GM12878 (cell line): ENCODE data around the gene PDE7B. TPM values are rescaled to one million over a fixed set of nuclear protein-coding genes. Genes with fewer than 3 reads are reported as not detected.

Experiments used
- ATAC-seq: fragments of 200-7000 bp; cut with Tn5 transposase; 3 replicates; pipeline ENCODE4 v1.9.1; 2020; ENCODE audit warnings: mild to moderate bottlenecking, moderate library complexity
- BruUV-seq: library from RNA; stranded (reverse); fragments of 400-500 nt; replicated peaks from 2 replicates; lab custom pipeline; 2021; lab: Mats Ljungman, UMichigan
- CTCF ChIA-PET: fragments of 300-600 bp; sonication (Branson Sonifier 250); formaldehyde crosslinking; extraction: SDS; loops from one replicate; lab custom pipeline; 2021; ENCODE audit warnings: inconsistent platforms; lab: Yijun Ruan, JAX
- POLR2A ChIA-PET: fragments of 350-600 bp; formaldehyde crosslinking; extraction: SDS; loops from one replicate; lab custom pipeline; 2021; ENCODE audit warnings: inconsistent platforms; lab: Charles Lee
- RAD21 ChIA-PET: fragments of 300-600 bp; sonication (Branson Sonifier 250); formaldehyde crosslinking; loops from one replicate; lab custom pipeline; 2023; ENCODE audit warnings: antibody characterized with exemption; ENCODE audit not compliant: unreplicated experiment; lab: Charles Lee
- SMC1A ChIA-PET: fragments of 300-600 bp; sonication (Branson Sonifier 250); formaldehyde crosslinking; loops from one replicate; lab custom pipeline; 2023; ENCODE audit not compliant: unreplicated experiment, uncharacterized antibody; lab: Charles Lee
- DNase-seq: peaks from one replicate; pipeline ENCODE4 v3.0.0-alpha.2; 2011; ENCODE audit warnings: low read depth, low spot score
- FAIRE-seq: peaks from 3 replicates; lab custom pipeline; 2011; peaks lifted over from hg19 to GRCh38; lab: Jason Lieb, UNC
- H2AFZ ChIP-seq: 2 replicates; pipeline ENCODE4 v1.6.0; 2011; ENCODE audit warnings: low read depth, low read length, control low read depth; ENCODE audit not compliant: control insufficient read depth
- H3K27ac ChIP-seq: 2 replicates; pipeline ENCODE4 v1.5.1; 2011; ENCODE audit warnings: control low read depth; ENCODE audit not compliant: control insufficient read depth, insufficient read depth
- H3K27me3 ChIP-seq, 2 experiments: replicated peaks in 1 of 2; 2 replicates each; pipeline versions ENCODE4 v1.6.0 to v1.6.1; 2011; ENCODE audit warnings: low read length in 1 of 2; ENCODE audit not compliant: control insufficient read depth in 2 of 2, insufficient read depth in 2 of 2
- H3K36me3 ChIP-seq, 2 experiments: 2 replicates each; pipeline ENCODE4 v1.5.1; 2011; ENCODE audit warnings: low read length in 1 of 2; ENCODE audit not compliant: control insufficient read depth in 2 of 2, insufficient read depth in 2 of 2
- H3K4me1 ChIP-seq: 2 replicates; pipeline ENCODE4 v1.6.1; 2011; ENCODE audit warnings: mild to moderate bottlenecking, low read length, moderate library complexity, mixed read lengths; ENCODE audit not compliant: control insufficient read depth, insufficient read depth
- H3K4me2 ChIP-seq: 2 replicates; pipeline ENCODE4 v1.6.0; 2011; ENCODE audit warnings: control low read depth; ENCODE audit not compliant: control insufficient read depth, insufficient read depth
- H3K4me3 ChIP-seq: fragments of 200-600 bp; sonication (generic); 2 replicates; pipeline ENCODE4 v1.5.1; 2016
- H3K79me2 ChIP-seq: 2 replicates; pipeline ENCODE4 v1.6.0; 2011; ENCODE audit warnings: low read length; ENCODE audit not compliant: control insufficient read depth, insufficient read depth
- H3K9ac ChIP-seq: 2 replicates; pipeline ENCODE4 v1.8.0; 2011; ENCODE audit warnings: low read length, control low read depth, mixed read lengths; ENCODE audit not compliant: control insufficient read depth, insufficient read depth
- H3K9me3 ChIP-seq: replicated peaks from 3 replicates; pipeline ENCODE4 v1.5.1; 2011; ENCODE audit warnings: mild to moderate bottlenecking, low read length; ENCODE audit not compliant: control insufficient read depth, insufficient read depth
- H4K20me1 ChIP-seq: 2 replicates; pipeline ENCODE4 v1.6.0; 2011; ENCODE audit not compliant: control insufficient read depth, insufficient read depth
- ATF3 ChIP-seq: IDR thresholded peaks from 2 replicates; pipeline ENCODE4 v1.6.1; 2011; ENCODE audit warnings: low read depth, mild to moderate bottlenecking, low read length, moderate library complexity, borderline replicate concordance; ENCODE audit errors: extremely low read depth
- BRCA1 ChIP-seq: IDR thresholded peaks from 2 replicates; pipeline ENCODE4 v1.6.1; 2011; ENCODE audit warnings: low read depth, low read length, improper control_type of control experiment
- CEBPZ ChIP-seq: fragments of 150-350 bp; IDR thresholded peaks from 2 replicates; pipeline ENCODE4 v1.6.1; 2016; ENCODE audit warnings: low read depth, low read length
- CREB1 ChIP-seq: IDR thresholded peaks from 2 replicates; pipeline ENCODE4 v1.6.1; 2012; ENCODE audit warnings: low read depth, mild to moderate bottlenecking, inconsistent platforms
- EP300 ChIP-seq, 2 experiments: fragments of 150-350 bp in 1 of 2; IDR thresholded peaks; 2 replicates each; pipeline ENCODE4 v1.6.1; 2011 to 2012; ENCODE audit warnings: low read depth in 2 of 2, low read length in 2 of 2, borderline replicate concordance in 1 of 2, improper control_type of control experiment in 1 of 2, inconsistent platforms in 1 of 2; ENCODE audit not compliant: control insufficient read depth in 1 of 2
- FOS ChIP-seq: IDR thresholded peaks from 3 replicates; pipeline ENCODE4 v1.6.1; 2011; ENCODE audit warnings: borderline replicate concordance; ENCODE audit not compliant: insufficient read length; ENCODE audit errors: extremely low read depth
- FOXM1 ChIP-seq: IDR thresholded peaks from 2 replicates; pipeline ENCODE4 v1.6.1; 2012; ENCODE audit warnings: low read depth, mild to moderate bottlenecking, inconsistent platforms, low read length, moderate library complexity
- MYC ChIP-seq: IDR thresholded peaks from 2 replicates; pipeline ENCODE4 v1.6.1; 2011; ENCODE audit warnings: mild to moderate bottlenecking, low read length, moderate library complexity, inconsistent platforms; ENCODE audit not compliant: insufficient read depth, insufficient replicate concordance, insufficient read length, severe bottlenecking
- NR2F1 ChIP-seq: fragments of 450-650 bp; conservative IDR thresholded peaks from 2 replicates; pipeline ENCODE4 v1.6.1; 2017; ENCODE audit warnings: mild to moderate bottlenecking
- NRF1 ChIP-seq: conservative IDR thresholded peaks from 2 replicates; pipeline ENCODE4 v1.6.1; 2011; ENCODE audit warnings: mild to moderate bottlenecking, low read depth, low read length, improper control_type of control experiment
- RUNX3 ChIP-seq: IDR thresholded peaks from 2 replicates; pipeline ENCODE4 v1.6.1; 2012; ENCODE audit warnings: low read length, inconsistent platforms
- SMAD1 ChIP-seq: fragments of 450-650 bp; IDR thresholded peaks from 2 replicates; pipeline ENCODE4 v1.6.1; 2018; ENCODE audit warnings: mild to moderate bottlenecking, low read depth; ENCODE audit not compliant: partially characterized antibody
- TAF1 ChIP-seq: IDR thresholded peaks from 2 replicates; pipeline ENCODE4 v1.6.1; 2011; ENCODE audit warnings: mild to moderate bottlenecking, low read depth, low read length, borderline replicate concordance
- WGBS: methylation state at CpG from one replicate; pipeline ENCODE4 v1.1.6; 2016; ENCODE audit warnings: low lambda C conversion rate; ENCODE audit not compliant: insufficient replicate concordance, insufficient coverage; ENCODE audit errors: missing lambda C conversion rate; 5-methylcytosine and 5-hydroxymethylcytosine counted together
- in situ Hi-C: fragments of 300-500 bp; cut with MboI; formaldehyde crosslinking; loops from 9 replicates; pipeline ENCODE4 v1.14.3; 2018; ENCODE audit warnings: mixed read lengths
- intact Hi-C: fragments of 100-400 bp; cut with micrococcal nuclease; formaldehyde crosslinking; loops from one replicate; pipeline ENCODE4 v1.14.2; 2022; ENCODE audit not compliant: unreplicated experiment
- polyA plus RNA-seq, 11 experiments: library from polyadenylated mRNA; depleted of rRNA in 4 of 11; unstranded in 6 of 11; stranded (reverse) in 5 of 11; fragments of >200 nt; fragmentation: Nextera tagmentation in 4 of 11; fragmentation: Illumina TruSeq in 1 of 11; extraction: Ambion mirVana in 4 of 11; extraction: Trizol in 1 of 11; gene quantifications; 1 replicate in 1 of 11; 2 replicates in 10 of 11; pipeline versions ENCODE4 v1.2.1 to v1.2.3, GENCODE V29; 2011 to 2016; ENCODE audit warnings: inconsistent platforms in 2 of 11, missing spikeins in 2 of 11, low read depth in 1 of 11
- total RNA-seq, 4 experiments: library from RNA; depleted of rRNA in 3 of 4; stranded (reverse); fragments of >200 nt in 3 of 4; fragmentation: Illumina TruSeq in 1 of 4; extraction: Trizol in 1 of 4; gene quantifications; 2 replicates each; pipeline versions ENCODE4 v1.2.1 to v1.2.3, GENCODE V29; 2013 to 2021
- TF ChIP-seq, protein P1 (sequence below): IDR thresholded peaks from 2 replicates; pipeline ENCODE4 v1.6.1; 2011; ENCODE audit warnings: borderline replicate concordance, low read depth, mild to moderate bottlenecking, moderate library complexity, mixed read lengths, low read length; ENCODE audit not compliant: insufficient read depth; ENCODE audit errors: extremely low read length
- TF ChIP-seq, protein P2 (sequence below): fragments of 450-650 bp; conservative IDR thresholded peaks from 2 replicates; pipeline ENCODE4 v1.6.1; 2017; ENCODE audit warnings: mild to moderate bottlenecking, moderate library complexity

The PDE7B gene
- total and polyA plus RNA-seq, 10 of the 15 experiments (the other 5 are each of a cell fraction or from before 2014, with no cell fraction given), result not detected

- Histone ChIP-seq H4K20me1 (no peaks in the 10 kb centered on the region), H3K27ac (no peak overlapping the region), H3K4me2 (no peak overlapping the region), H3K9me3 (no peaks in the 10 kb centered on the region), H3K27me3 (no peaks in the 10 kb centered on the region; a peak in 1 of 4 replicates), H2AFZ (no peak overlapping the region), H3K4me3 (no peak overlapping the region), H3K36me3 (no peaks in the 10 kb centered on the region), H3K9ac (no peak overlapping the region), H3K79me2 (no peaks in the 10 kb centered on the region), H3K4me1 (no peaks in the 10 kb centered on the region)
- RAD21 ChIA-PET, result no interaction called here
- DNase-seq (no peak), ATAC-seq (no peak), FAIRE-seq (no peak)
- in situ Hi-C loops (no loop called here), intact Hi-C loops (no loop called here)
- SMC1A ChIA-PET, result no interaction called here
- POLR2A ChIA-PET, result no interaction called here
- no TSS peak for BruUV-seq
- CTCF ChIA-PET, result no interaction called here
- 65% methylated on average over 2 of the region's 2 CpGs for WGBS
- TF ChIP-seq CREB1 (no peak), FOXM1 (no peak), FOS (no peak), CEBPZ (no peak), BRCA1 (no peak), NRF1 (no peak), TAF1 (no peak), MYC (no peak), RUNX3 (no peak), SMAD1 (no peak), ATF3 (no peak), EP300 (IDR thresholded peaks at IDR 0.05; ENCODE audit: borderline replicate concordance in 1 of 2, control insufficient read depth in 1 of 2, low read depth in 2 of 2, low read length in 2 of 2) (no peak), NR2F1 (no peak)
- TF ChIP-seq, protein P1, sequence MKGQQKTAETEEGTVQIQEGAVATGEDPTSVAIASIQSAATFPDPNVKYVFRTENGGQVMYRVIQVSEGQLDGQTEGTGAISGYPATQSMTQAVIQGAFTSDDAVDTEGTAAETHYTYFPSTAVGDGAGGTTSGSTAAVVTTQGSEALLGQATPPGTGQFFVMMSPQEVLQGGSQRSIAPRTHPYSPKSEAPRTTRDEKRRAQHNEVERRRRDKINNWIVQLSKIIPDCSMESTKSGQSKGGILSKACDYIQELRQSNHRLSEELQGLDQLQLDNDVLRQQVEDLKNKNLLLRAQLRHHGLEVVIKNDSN, result no peak
- TF ChIP-seq, protein P2, sequence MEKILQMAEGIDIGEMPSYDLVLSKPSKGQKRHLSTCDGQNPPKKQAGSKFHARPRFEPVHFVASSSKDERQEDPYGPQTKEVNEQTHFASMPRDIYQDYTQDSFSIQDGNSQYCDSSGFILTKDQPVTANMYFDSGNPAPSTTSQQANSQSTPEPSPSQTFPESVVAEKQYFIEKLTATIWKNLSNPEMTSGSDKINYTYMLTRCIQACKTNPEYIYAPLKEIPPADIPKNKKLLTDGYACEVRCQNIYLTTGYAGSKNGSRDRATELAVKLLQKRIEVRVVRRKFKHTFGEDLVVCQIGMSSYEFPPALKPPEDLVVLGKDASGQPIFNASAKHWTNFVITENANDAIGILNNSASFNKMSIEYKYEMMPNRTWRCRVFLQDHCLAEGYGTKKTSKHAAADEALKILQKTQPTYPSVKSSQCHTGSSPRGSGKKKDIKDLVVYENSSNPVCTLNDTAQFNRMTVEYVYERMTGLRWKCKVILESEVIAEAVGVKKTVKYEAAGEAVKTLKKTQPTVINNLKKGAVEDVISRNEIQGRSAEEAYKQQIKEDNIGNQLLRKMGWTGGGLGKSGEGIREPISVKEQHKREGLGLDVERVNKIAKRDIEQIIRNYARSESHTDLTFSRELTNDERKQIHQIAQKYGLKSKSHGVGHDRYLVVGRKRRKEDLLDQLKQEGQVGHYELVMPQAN, result no peak
Observed at GRCh38 chr6:136011475-136011874, 160.0 kb downstream of the PDE7B start.
